B cell (primary cell): ENCODE measurements around the gene DNAAF1. TPM values are rescaled to one million over a fixed set of nuclear protein-coding genes. Genes with fewer than 3 reads are reported as not detected.

Experiments used
- ATAC-seq: fragments of 200-7000 bp; cut with Tn5 transposase; one replicate; pipeline ENCODE4 v1.10.0; 2021; ENCODE audit warnings: low read depth, mild to moderate bottlenecking, moderate number of reproducible peaks, moderate library complexity
- CTCF ChIA-PET: fragments of 350-600 bp; sonication (Branson Sonifier 250); formaldehyde crosslinking; loops from one replicate; lab custom pipeline; 2021; ENCODE audit warnings: antibody characterized with exemption, inconsistent platforms; lab: Charles Lee
- POLR2A ChIA-PET: fragments of 350-600 bp; sonication (Branson Sonifier 250); formaldehyde crosslinking; loops from one replicate; lab custom pipeline; 2021; ENCODE audit warnings: antibody characterized with exemption; lab: Charles Lee
- DNase-seq: peaks from one replicate; pipeline ENCODE4 v3.0.0; 2013
- H2AFZ ChIP-seq: 2 replicates; pipeline ENCODE4 v1.6.1; 2012; ENCODE audit warnings: mild to moderate bottlenecking, low read depth, low read length; ENCODE audit not compliant: insufficient read depth, poor library complexity, severe bottlenecking
- H3K27ac ChIP-seq, 2 donors: 1 replicate in 1 of 2; 2 replicates in 1 of 2; pipeline ENCODE4 v1.5.1; 2012 to 2013; ENCODE audit warnings: low read length in 2 of 2, mild to moderate bottlenecking in 2 of 2, moderate library complexity in 1 of 2
- H3K27me3 ChIP-seq, 4 experiments: fragments of 200-600 bp in 1 of 4; sonication (generic) in 1 of 4; replicated peaks in 1 of 4; 1 replicate in 2 of 4; 2 replicates in 2 of 4; pipeline versions ENCODE4 v1.6.1 to v1.7.0; 2013 to 2016; ENCODE audit warnings: low read length in 3 of 4, mild to moderate bottlenecking in 2 of 4, mixed read lengths in 1 of 4, moderate library complexity in 1 of 4; ENCODE audit not compliant: insufficient read depth in 4 of 4, control insufficient read depth in 3 of 4; ENCODE audit errors: control extremely low read depth in 1 of 4
- H3K36me3 ChIP-seq, 2 experiments: replicated peaks in 1 of 2; 1 replicate in 1 of 2; 2 replicates in 1 of 2; pipeline versions ENCODE4 v1.6.1 to v1.7.1; 2013; ENCODE audit warnings: low read length in 1 of 2; ENCODE audit not compliant: insufficient read depth in 2 of 2, control insufficient read depth in 1 of 2; ENCODE audit errors: control extremely low read depth in 1 of 2, extremely low read depth in 1 of 2
- H3K4me1 ChIP-seq, 2 donors: fragments of 200-600 bp in 1 of 2; sonication (generic) in 1 of 2; 1 replicate in 1 of 2; 2 replicates in 1 of 2; pipeline versions ENCODE4 v1.5.1 to v1.6.1; 2013 to 2017; ENCODE audit warnings: low read length in 2 of 2; ENCODE audit not compliant: control insufficient read depth in 2 of 2, insufficient read depth in 2 of 2
- H3K4me2 ChIP-seq: replicated peaks from 2 replicates; pipeline ENCODE3; 2012; ENCODE audit warnings: mild to moderate bottlenecking, low read depth, low read length; ENCODE audit not compliant: poor library complexity, severe bottlenecking
- H3K4me3 ChIP-seq, 5 experiments: fragments of 200-600 bp in 1 of 5; sonication (generic) in 1 of 5; 1 replicate in 3 of 5; 2 replicates in 2 of 5; pipeline versions ENCODE4 v1.5.1 to v1.7.0; 2011 to 2016; ENCODE audit warnings: low read length in 4 of 5, mild to moderate bottlenecking in 4 of 5, low read depth in 2 of 5, control low read depth in 1 of 5, moderate library complexity in 1 of 5; ENCODE audit not compliant: insufficient read depth in 1 of 5; ENCODE audit errors: control extremely low read depth in 1 of 5, extremely low read depth in 1 of 5
- H3K79me2 ChIP-seq: fragments of 200-600 bp; sonication (generic); one replicate; pipeline ENCODE4 v1.6.0; 2016; ENCODE audit warnings: low read length; ENCODE audit not compliant: control insufficient read depth, insufficient read depth
- H3K9ac ChIP-seq: fragments of 200-600 bp; sonication (generic); 2 replicates; pipeline ENCODE4 v1.6.1; 2017; ENCODE audit warnings: mild to moderate bottlenecking, low read length, moderate library complexity
- H3K9me3 ChIP-seq, 3 donors: one replicate each; pipeline versions ENCODE4 v1.6.1 to v1.7.1; 2013; ENCODE audit warnings: low read length in 2 of 3; ENCODE audit not compliant: control insufficient read depth in 2 of 3, insufficient read depth in 1 of 3; ENCODE audit errors: control extremely low read depth in 1 of 3
- H4K20me1 ChIP-seq: 2 replicates; pipeline ENCODE4 v1.6.0; 2012; ENCODE audit warnings: mild to moderate bottlenecking, low read length; ENCODE audit not compliant: insufficient read depth, control insufficient read depth, poor library complexity, severe bottlenecking
- H3K27ac Mint-ChIP-seq: one replicate; pipeline ENCODE4 v1.8.0; 2021; ENCODE audit warnings: mixed read lengths
- H3K27me3 Mint-ChIP-seq: one replicate; pipeline ENCODE4 v1.8.0; 2021; ENCODE audit warnings: mixed read lengths
- H3K4me1 Mint-ChIP-seq: one replicate; pipeline ENCODE4 v1.8.0; 2021; ENCODE audit warnings: mixed read lengths
- H3K4me3 Mint-ChIP-seq: one replicate; pipeline ENCODE4 v1.8.0; 2021; ENCODE audit warnings: mixed read lengths
- H3K9me3 Mint-ChIP-seq: one replicate; pipeline ENCODE4 v1.8.0; 2022; ENCODE audit warnings: mixed read lengths; ENCODE audit not compliant: insufficient read depth
- EZH2 ChIP-seq: IDR thresholded peaks from 2 replicates; pipeline ENCODE4 v1.6.1; 2012; ENCODE audit warnings: borderline replicate concordance, low read depth, mild to moderate bottlenecking, moderate library complexity, low read length; ENCODE audit not compliant: insufficient read depth, poor library complexity, severe bottlenecking
- WGBS: methylation state at CpG from one replicate; pipeline ENCODE4 v1.1.5; 2013; ENCODE audit warnings: missing lambda C conversion rate; ENCODE audit not compliant: insufficient coverage; 5-methylcytosine and 5-hydroxymethylcytosine counted together
- intact Hi-C: fragments of 100-400 bp; cut with micrococcal nuclease; formaldehyde crosslinking; loops from one replicate; pipeline ENCODE4 v1.10.0; 2022
- polyA plus RNA-seq: library from polyadenylated mRNA; depleted of rRNA; stranded (reverse); fragments of >200 nt; gene quantifications from 2 replicates; pipeline ENCODE4 v1.2.3, GENCODE V29; 2012
- total RNA-seq, 2 donors: library from RNA; stranded (reverse); fragments of 120-200 nt in 1 of 2; gene quantifications; 1 replicate in 1 of 2; 2 replicates in 1 of 2; pipeline versions ENCODE4 v1.2.3 to v1.2.4, GENCODE V29; 2013 to 2022
- TF ChIP-seq, protein P1 (sequence below): fragments of 200-600 bp; IDR thresholded peaks from one replicate; pipeline ENCODE4 v1.8.0; 2022; ENCODE audit warnings: antibody characterized with exemption, mild to moderate bottlenecking

The DNAAF1 gene
- total and polyA plus RNA-seq, 2 donors (not counting 1 experiment from before 2014, with no cell fraction given), result 0.24 to 0.30 TPM

DNA sequence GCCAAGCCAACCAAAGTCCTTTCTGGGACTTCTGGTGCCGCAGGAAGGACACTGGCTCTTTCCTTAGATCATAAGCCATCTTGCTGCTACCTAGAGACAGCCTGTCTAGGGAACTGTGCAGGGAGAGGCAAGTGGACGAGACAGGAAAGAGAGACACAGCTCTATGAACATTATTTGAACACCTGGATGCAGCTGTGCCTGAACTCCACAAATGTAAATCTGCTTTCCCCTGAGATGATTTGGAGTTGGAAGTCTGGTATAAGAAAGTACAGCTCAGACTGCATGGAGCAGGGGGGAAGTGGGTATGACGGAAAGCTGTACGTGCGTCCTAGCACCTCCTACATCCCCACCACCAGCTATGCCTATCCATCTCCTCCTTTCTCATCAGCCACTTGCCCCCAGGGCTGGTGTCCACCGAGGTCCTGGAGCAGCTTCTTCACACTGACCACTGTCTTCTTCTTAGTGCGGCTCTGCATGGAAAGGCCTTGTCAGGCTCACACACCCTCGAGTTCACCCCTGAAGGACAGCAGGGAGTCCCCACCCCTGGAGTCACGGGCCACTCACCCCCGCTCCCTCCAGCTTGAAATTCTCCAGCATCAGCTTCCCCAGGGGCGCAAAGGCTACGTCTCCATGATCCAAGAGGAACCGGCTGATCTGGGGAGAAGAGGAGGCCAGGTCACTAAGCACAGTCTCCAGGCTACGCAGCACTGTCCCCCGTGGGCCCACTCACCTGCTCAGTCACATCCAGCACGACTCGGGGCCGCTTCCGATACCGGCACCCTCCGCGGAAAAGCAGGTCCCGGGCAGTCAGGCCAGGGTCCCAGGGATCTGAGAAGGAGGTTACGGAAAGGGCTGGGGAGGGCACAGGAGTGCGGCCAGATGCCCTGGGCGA lies 37.8 kb downstream of the DNAAF1 start:
- Histone ChIP-seq H3K4me2 (no peak overlapping the region), H3K4me3 (no peak overlapping the region), H3K4me1 (peaks cover 7 to 10% of the 10 kb centered on the region in 2 donors), H3K27ac (no peak overlapping the region), H3K79me2 (peaks cover 41% of the 10 kb centered on the region), H3K9ac (no peak overlapping the region), H3K36me3 (peaks cover 0 to 64% of the 10 kb centered on the region in 2 experiments), H3K27me3 (no peaks in the 10 kb centered on the region), H2AFZ (no peak overlapping the region), H3K9me3 (no peaks in the 10 kb centered on the region), H4K20me1 (peaks cover 8% of the 10 kb centered on the region)
- DNase-seq (peak; percentile 4), ATAC-seq (no peak)
- Mint-ChIP-seq H3K4me3 (no peak overlapping the region), H3K9me3 (no peaks in the 10 kb centered on the region), H3K27me3 (no peaks in the 10 kb centered on the region), H3K27ac (no peak overlapping the region), H3K4me1 (peaks cover 22% of the 10 kb centered on the region)
- WGBS, result 98% methylated on average over 25 of the region's 26 CpGs
- POLR2A ChIA-PET, result no interaction called here
- CTCF ChIA-PET, result no interaction called here
- intact Hi-C loops, result loop anchor here (10.0 kb wide), 1 partner anchor 322 kb away; the partner anchor contains the start of gene MEAK7
- TF ChIP-seq, protein P1, sequence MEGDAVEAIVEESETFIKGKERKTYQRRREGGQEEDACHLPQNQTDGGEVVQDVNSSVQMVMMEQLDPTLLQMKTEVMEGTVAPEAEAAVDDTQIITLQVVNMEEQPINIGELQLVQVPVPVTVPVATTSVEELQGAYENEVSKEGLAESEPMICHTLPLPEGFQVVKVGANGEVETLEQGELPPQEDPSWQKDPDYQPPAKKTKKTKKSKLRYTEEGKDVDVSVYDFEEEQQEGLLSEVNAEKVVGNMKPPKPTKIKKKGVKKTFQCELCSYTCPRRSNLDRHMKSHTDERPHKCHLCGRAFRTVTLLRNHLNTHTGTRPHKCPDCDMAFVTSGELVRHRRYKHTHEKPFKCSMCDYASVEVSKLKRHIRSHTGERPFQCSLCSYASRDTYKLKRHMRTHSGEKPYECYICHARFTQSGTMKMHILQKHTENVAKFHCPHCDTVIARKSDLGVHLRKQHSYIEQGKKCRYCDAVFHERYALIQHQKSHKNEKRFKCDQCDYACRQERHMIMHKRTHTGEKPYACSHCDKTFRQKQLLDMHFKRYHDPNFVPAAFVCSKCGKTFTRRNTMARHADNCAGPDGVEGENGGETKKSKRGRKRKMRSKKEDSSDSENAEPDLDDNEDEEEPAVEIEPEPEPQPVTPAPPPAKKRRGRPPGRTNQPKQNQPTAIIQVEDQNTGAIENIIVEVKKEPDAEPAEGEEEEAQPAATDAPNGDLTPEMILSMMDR, result no peak
- TF ChIP-seq EZH2, result no peak

DNA sequence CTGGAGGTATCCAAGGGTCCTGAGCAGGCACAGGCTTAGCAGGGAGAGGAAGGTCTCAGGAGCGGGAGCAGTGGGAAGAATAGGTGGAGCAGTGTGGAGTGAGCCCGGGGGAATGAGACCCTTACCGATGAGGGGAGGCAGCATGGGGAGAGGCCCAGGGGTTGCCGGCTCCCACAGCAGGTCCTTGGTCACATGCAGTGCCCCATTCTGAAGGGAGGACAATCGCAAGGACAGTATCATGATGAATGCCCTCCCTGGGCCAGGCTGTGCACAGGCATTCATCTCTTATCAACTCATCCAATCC lies 38.4 kb downstream of the DNAAF1 start:
- Mint-ChIP-seq H3K27me3 (no peaks in the 10 kb centered on the region), H3K4me1 (peaks cover 22% of the 10 kb centered on the region), H3K9me3 (no peaks in the 10 kb centered on the region), H3K4me3 (peak overlapping the region; percentile 26), H3K27ac (no peak overlapping the region)
- H3K9ac ChIP-seq, result no peak overlapping the region
- intact Hi-C loops, result loop anchor here (10.0 kb wide), 1 partner anchor 321 kb away; the partner anchor contains the start of gene MEAK7
- no peak for TF ChIP-seq EZH2
- TF ChIP-seq, protein P1, result no peak
- no peak overlapping the region for H3K27ac ChIP-seq
- H3K4me3 ChIP-seq, result no peak overlapping the region
- H3K27me3 ChIP-seq, result no peaks in the 10 kb centered on the region
- no peak for ATAC-seq
- H3K4me1 ChIP-seq, result peaks cover 7 to 10% of the 10 kb centered on the region in 2 donors
- H3K79me2 ChIP-seq, result peaks cover 41% of the 10 kb centered on the region
- 96% methylated on average over 5 of the region's 5 CpGs for WGBS
- H2AFZ ChIP-seq, result no peak overlapping the region
- ChIA-PET CTCF (no interaction called here), POLR2A (no interaction called here)
- no peaks in the 10 kb centered on the region for H3K9me3 ChIP-seq
- DNase-seq, result no peak
- peaks cover 0 to 59% of the 10 kb centered on the region in 2 experiments for H3K36me3 ChIP-seq
- peaks cover 8% of the 10 kb centered on the region for H4K20me1 ChIP-seq
- no peak overlapping the region for H3K4me2 ChIP-seq
